ENCODE results near the gene FAM9B. TPM values are rescaled to one million over a fixed set of nuclear protein-coding genes. Genes with fewer than 3 reads are reported as not detected.

Gene FAM9B
- not detected for total RNA-seq

- no peak within 1 kb of the TSS for H3K4me3 ChIP-seq
- no peaks in the 10 kb centered on the region for H3K36me3 ChIP-seq
- no peak for DNase-seq (ENCODE audit: low spot score)
- H3K9me3 ChIP-seq: peaks cover 0 to 2% of the 10 kb centered on the region in 2 donors
- H3K27ac ChIP-seq: no peak within 1 kb of the TSS
- no peak for TF ChIP-seq CTCF (IDR thresholded peaks at IDR 0.05)
- H3K4me1 ChIP-seq: no peaks in the 10 kb centered on the region
- H3K27me3 ChIP-seq: no peaks in the 10 kb centered on the region
These were observed at the start of gene FAM9B for GRCh38 chrX:9033989-9034388. FAM9B (minus strand) TSS chrX:9034127; CDS start chrX:9032986, 1,141 bp downstream.

GRCh38 chrX:9081271-9081670, 47.3 kb upstream of the FAM9B start:
- Histone ChIP-seq H3K27ac (no peak overlapping the region), H3K4me1 (no peaks in the 10 kb centered on the region), H3K36me3 (no peaks in the 10 kb centered on the region), H3K9me3 (peaks cover 0 to 13% of the 10 kb centered on the region in 2 donors), H3K4me3 (no peak overlapping the region), H3K27me3 (no peaks in the 10 kb centered on the region)
- no peak for TF ChIP-seq CTCF (IDR thresholded peaks at IDR 0.05)
- DNase-seq (ENCODE audit: low spot score): no peak

GRCh38 chrX:9074326-9074725, 40.4 kb upstream of the FAM9B start:
- no peaks in the 10 kb centered on the region for H3K4me1 ChIP-seq
- DNase-seq (ENCODE audit: low spot score): no peak
- no peak overlapping the region for H3K27ac ChIP-seq
- H3K4me3 ChIP-seq: no peak overlapping the region
- H3K27me3 ChIP-seq: no peaks in the 10 kb centered on the region
- H3K9me3 ChIP-seq: peaks cover 0 to 1% of the 10 kb centered on the region in 2 donors
- no peak for TF ChIP-seq CTCF (IDR thresholded peaks at IDR 0.05)
- no peaks in the 10 kb centered on the region for H3K36me3 ChIP-seq

GRCh38 chrX:9072281-9072680, 38.4 kb upstream of the FAM9B start:
- DNase-seq (ENCODE audit: low spot score): no peak
- no peaks in the 10 kb centered on the region for H3K4me1 ChIP-seq
- no peak overlapping the region for H3K4me3 ChIP-seq
- no peaks in the 10 kb centered on the region for H3K36me3 ChIP-seq
- H3K27ac ChIP-seq: no peak overlapping the region
- no peaks in the 10 kb centered on the region for H3K9me3 ChIP-seq
- TF ChIP-seq CTCF (IDR thresholded peaks at IDR 0.05): no peak
- no peaks in the 10 kb centered on the region for H3K27me3 ChIP-seq

GRCh38 chrX:9071031-9071650, 37.2 kb upstream of the FAM9B start:
- no peaks in the 10 kb centered on the region for H3K4me1 ChIP-seq
- H3K36me3 ChIP-seq: no peaks in the 10 kb centered on the region
- H3K9me3 ChIP-seq: no peaks in the 10 kb centered on the region
- H3K27ac ChIP-seq: no peak overlapping the region
- DNase-seq (ENCODE audit: low spot score): no peak
- no peak overlapping the region for H3K4me3 ChIP-seq
- TF ChIP-seq CTCF (IDR thresholded peaks at IDR 0.05): no peak
- H3K27me3 ChIP-seq: no peaks in the 10 kb centered on the region

- Histone ChIP-seq H3K4me1 (no peaks in the 10 kb centered on the region), H3K27ac (no peak overlapping the region), H3K9me3 (peaks cover 0 to 8% of the 10 kb centered on the region in 2 donors), H3K27me3 (no peaks in the 10 kb centered on the region), H3K4me3 (no peak overlapping the region), H3K36me3 (no peaks in the 10 kb centered on the region)
- DNase-seq (ENCODE audit: low spot score): no peak
- no peak for TF ChIP-seq CTCF (IDR thresholded peaks at IDR 0.05)
These were observed 35.6 kb upstream of the FAM9B start for GRCh38 chrX:9069573-9069972.

All from right atrium auricular region (tissue), 2 donors.